HG02798 (cell line): Measurements from ENCODE around the gene FHDC1.

Experiments
- ATAC-seq: cut with Tn5 transposase; IDR thresholded peaks from one replicate; pipeline ENCODE4 v1.9.1; 2021; ENCODE audit warnings: mild to moderate bottlenecking; ENCODE audit not compliant: unreplicated experiment, poor library complexity

Gene FHDC1

GRCh38 chr4:152928286-152928685, 7.8 kb upstream of the FHDC1 start:
- no peak for ATAC-seq

GRCh38 chr4:152929888-152930287, 6.2 kb upstream of the FHDC1 start:
- no peak for ATAC-seq

GRCh38 chr4:152935143-152935542, 980 bp upstream of the FHDC1 start:
- ATAC-seq = no peak

GRCh38 chr4:152936446-152937335, 568 bp downstream of the FHDC1 start:
- ATAC-seq = no peak

GRCh38 chr4:152937336-152938236, 1.5 kb downstream of the FHDC1 start:
- peak; percentile 48 for ATAC-seq

- ATAC-seq = no peak
Observed at GRCh38 chr4:152938237-152938947, 2.3 kb downstream of the FHDC1 start.

- no peak for ATAC-seq
Observed at GRCh38 chr4:152939621-152940020, 3.5 kb downstream of the FHDC1 start.

- no peak for ATAC-seq
Observed at GRCh38 chr4:152940461-152940860, 4.3 kb downstream of the FHDC1 start.

GRCh38 chr4:152941411-152941810, 5.3 kb downstream of the FHDC1 start:
- no peak for ATAC-seq

GRCh38 chr4:152942346-152942745, 6.2 kb downstream of the FHDC1 start:
- ATAC-seq = no peak

- no peak for ATAC-seq
Observed at GRCh38 chr4:152943672-152944071, 7.5 kb downstream of the FHDC1 start.

GRCh38 chr4:152944666-152945320, 8.7 kb downstream of the FHDC1 start:
- ATAC-seq = no peak

- ATAC-seq = no peak
Observed at GRCh38 chr4:152945639-152946038, 9.5 kb downstream of the FHDC1 start.

GRCh38 chr4:152946446-152946845, 10.3 kb downstream of the FHDC1 start:
- no peak for ATAC-seq

GRCh38 chr4:152947311-152947710, 11.2 kb downstream of the FHDC1 start:
- no peak for ATAC-seq

- ATAC-seq = no peak
Observed at GRCh38 chr4:152949930-152950329, 13.8 kb downstream of the FHDC1 start.

GRCh38 chr4:152950402-152951274, 14.5 kb downstream of the FHDC1 start:
- no peak for ATAC-seq

- ATAC-seq = no peak
Observed at GRCh38 chr4:152951348-152951747, 15.2 kb downstream of the FHDC1 start.

- no peak for ATAC-seq
Observed at GRCh38 chr4:152953514-152953913, 17.4 kb downstream of the FHDC1 start.
